ENCODE measurements around the gene NRAP.

DNA sequence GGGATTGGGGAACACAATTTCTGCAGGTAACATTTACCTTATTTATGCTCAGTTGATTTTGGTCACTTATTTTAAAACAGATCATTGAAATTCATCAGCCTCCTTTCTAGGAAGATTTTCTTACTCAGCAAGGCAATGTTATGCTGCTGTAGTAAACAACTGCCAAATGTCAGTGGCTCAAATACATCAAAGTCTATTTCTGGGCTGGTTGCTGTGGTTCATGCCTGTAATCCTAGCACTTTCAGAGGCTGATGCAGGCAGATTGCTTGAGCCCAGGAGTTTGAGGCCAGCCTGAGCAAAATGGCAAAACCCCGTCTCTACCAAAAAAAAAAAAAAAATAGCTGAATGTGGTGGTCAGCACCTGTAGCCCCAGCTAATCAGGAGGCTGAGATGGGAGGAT, 85.1 kb downstream of the NRAP start:
- TF ChIP-seq, protein P1, sequence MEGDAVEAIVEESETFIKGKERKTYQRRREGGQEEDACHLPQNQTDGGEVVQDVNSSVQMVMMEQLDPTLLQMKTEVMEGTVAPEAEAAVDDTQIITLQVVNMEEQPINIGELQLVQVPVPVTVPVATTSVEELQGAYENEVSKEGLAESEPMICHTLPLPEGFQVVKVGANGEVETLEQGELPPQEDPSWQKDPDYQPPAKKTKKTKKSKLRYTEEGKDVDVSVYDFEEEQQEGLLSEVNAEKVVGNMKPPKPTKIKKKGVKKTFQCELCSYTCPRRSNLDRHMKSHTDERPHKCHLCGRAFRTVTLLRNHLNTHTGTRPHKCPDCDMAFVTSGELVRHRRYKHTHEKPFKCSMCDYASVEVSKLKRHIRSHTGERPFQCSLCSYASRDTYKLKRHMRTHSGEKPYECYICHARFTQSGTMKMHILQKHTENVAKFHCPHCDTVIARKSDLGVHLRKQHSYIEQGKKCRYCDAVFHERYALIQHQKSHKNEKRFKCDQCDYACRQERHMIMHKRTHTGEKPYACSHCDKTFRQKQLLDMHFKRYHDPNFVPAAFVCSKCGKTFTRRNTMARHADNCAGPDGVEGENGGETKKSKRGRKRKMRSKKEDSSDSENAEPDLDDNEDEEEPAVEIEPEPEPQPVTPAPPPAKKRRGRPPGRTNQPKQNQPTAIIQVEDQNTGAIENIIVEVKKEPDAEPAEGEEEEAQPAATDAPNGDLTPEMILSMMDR (IDR thresholded peaks at IDR 0.05), result no peak
- no peak for TF ChIP-seq POLR2AphosphoS5 (IDR thresholded peaks at IDR 0.05; ENCODE audit: low read depth, low read length)

Data from Panc1 (cell line).